B cell (primary cell): ENCODE data around the gene HPN.

ENCODE experiments used
- CTCF ChIP-seq: fragments of 200-600 bp; IDR thresholded peaks from one replicate; pipeline ENCODE4 v1.8.0; 2022; ENCODE audit warnings: antibody characterized with exemption, mild to moderate bottlenecking
- EZH2 ChIP-seq: IDR thresholded peaks from 2 replicates; pipeline ENCODE4 v1.6.1; 2012; ENCODE audit warnings: borderline replicate concordance, low read depth, mild to moderate bottlenecking, moderate library complexity, low read length; ENCODE audit not compliant: insufficient read depth, poor library complexity, severe bottlenecking

- TF ChIP-seq CTCF, result no peak
- TF ChIP-seq EZH2, result no peak
Measured at GRCh38 chr19:35000338-35000646, 41.2 kb upstream of the HPN start.
